ENCODE results near the gene UBE2D4. TPM values are rescaled to one million over a fixed set of nuclear protein-coding genes. Genes with fewer than 3 reads are reported as not detected.
A peak's percentile ranks its signal among the peaks of the same experiment; 100 is the strongest.
"Not testable (repeated sequence)": the region's sequence is repeated elsewhere in the genome, so short reads cannot be mapped to it uniquely, and the experiment has no call there.

Gene UBE2D4
- total and polyA plus RNA-seq, 2 donors: 12.7 to 23.5 TPM

GRCh38 chr7:43895847-43896415 lies 30.3 kb upstream of the UBE2D4 start:
- H3K27ac ChIP-seq (ENCODE audit: low read depth): no peak overlapping the region
- H3K36me3 ChIP-seq (ENCODE audit: insufficient read depth): no peaks in the 10 kb centered on the region
- no peak overlapping the region for H3K4me3 ChIP-seq (ENCODE audit: low read depth, low read length)
- no peaks in the 10 kb centered on the region for H3K4me1 ChIP-seq (ENCODE audit: insufficient read depth)
- no peak for DNase-seq (ENCODE audit: extremely low spot score)
- WGBS: 95% methylated on average over 8 of the region's 8 CpGs

GRCh38 chr7:43898571-43898970 lies 27.7 kb upstream of the UBE2D4 start:
- WGBS: 98% methylated on average over 2 of the region's 2 CpGs
- H3K4me3 ChIP-seq (ENCODE audit: low read depth, low read length); H3K36me3 ChIP-seq (ENCODE audit: insufficient read depth); H3K27ac ChIP-seq (ENCODE audit: low read depth); H3K4me1 ChIP-seq (ENCODE audit: insufficient read depth); DNase-seq (ENCODE audit: extremely low spot score): not testable (repeated sequence)

GRCh38 chr7:43902542-43903054 lies 23.6 kb upstream of the UBE2D4 start:
- Histone ChIP-seq H3K27ac (ENCODE audit: low read depth) (no peak overlapping the region), H3K4me1 (ENCODE audit: insufficient read depth) (no peaks in the 10 kb centered on the region), H3K4me3 (ENCODE audit: low read depth, low read length) (no peak overlapping the region), H3K36me3 (ENCODE audit: insufficient read depth) (no peaks in the 10 kb centered on the region)
- 93% methylated on average over 5 of the region's 5 CpGs for WGBS
- no peak for DNase-seq (ENCODE audit: extremely low spot score)

GRCh38 chr7:43904533-43905208 lies 21.6 kb upstream of the UBE2D4 start:
- no peak overlapping the region for H3K27ac ChIP-seq (ENCODE audit: low read depth)
- H3K4me3 ChIP-seq (ENCODE audit: low read depth, low read length): no peak overlapping the region
- no peaks in the 10 kb centered on the region for H3K36me3 ChIP-seq (ENCODE audit: insufficient read depth)
- no peaks in the 10 kb centered on the region for H3K4me1 ChIP-seq (ENCODE audit: insufficient read depth)
- WGBS: 94% methylated on average over 5 of the region's 5 CpGs
- DNase-seq (ENCODE audit: extremely low spot score): no peak

- Histone ChIP-seq H3K36me3 (ENCODE audit: insufficient read depth) (no peaks in the 10 kb centered on the region), H3K4me1 (ENCODE audit: insufficient read depth) (no peaks in the 10 kb centered on the region), H3K27ac (ENCODE audit: low read depth) (no peak overlapping the region), H3K4me3 (ENCODE audit: low read depth, low read length) (peak overlapping the region; percentile 99)
- WGBS: 39% methylated on average over 8 of the region's 8 CpGs
- DNase-seq (ENCODE audit: extremely low spot score): no peak
These were observed 20.9 kb upstream of the UBE2D4 start for GRCh38 chr7:43905209-43905946.

- WGBS: under 1% methylated on average over 43 of the region's 43 CpGs
- Histone ChIP-seq H3K36me3 (ENCODE audit: insufficient read depth) (no peaks in the 10 kb centered on the region), H3K4me1 (ENCODE audit: insufficient read depth) (no peaks in the 10 kb centered on the region), H3K4me3 (ENCODE audit: low read depth, low read length) (peak overlapping the region; percentile 99), H3K27ac (ENCODE audit: low read depth) (peak overlapping the region; percentile 95)
- no peak for DNase-seq (ENCODE audit: extremely low spot score)
These were observed 20.3 kb upstream of the UBE2D4 start for GRCh38 chr7:43905956-43906330.

- WGBS: under 1% methylated on average over 73 of the region's 73 CpGs
- Histone ChIP-seq H3K4me3 (ENCODE audit: low read depth, low read length) (peak within 1 kb of the TSS; percentile 99), H3K4me1 (ENCODE audit: insufficient read depth) (no peaks in the 10 kb centered on the region), H3K27ac (ENCODE audit: low read depth) (peak within 1 kb of the TSS; percentile 95), H3K36me3 (ENCODE audit: insufficient read depth) (no peaks in the 10 kb centered on the region)
- DNase-seq (ENCODE audit: extremely low spot score): no peak
These were observed 19.8 kb upstream of the UBE2D4 start, which contains the start of gene URGCP for GRCh38 chr7:43906331-43907010. Gene URGCP, minus strand, starts transcription at chr7:43906596. Its CDS starts 21 bp downstream, at chr7:43906575.

- Histone ChIP-seq H3K27ac (ENCODE audit: low read depth) (no peak overlapping the region), H3K4me1 (ENCODE audit: insufficient read depth) (no peaks in the 10 kb centered on the region), H3K36me3 (ENCODE audit: insufficient read depth) (no peaks in the 10 kb centered on the region), H3K4me3 (ENCODE audit: low read depth, low read length) (no peak overlapping the region)
- DNase-seq (ENCODE audit: extremely low spot score): no peak
- 90% methylated on average over 5 of the region's 5 CpGs for WGBS
These were observed 11.4 kb upstream of the UBE2D4 start for GRCh38 chr7:43914795-43915194.

- no peak for DNase-seq (ENCODE audit: extremely low spot score)
- WGBS: 93% methylated on average over 5 of the region's 5 CpGs
- Histone ChIP-seq H3K36me3 (ENCODE audit: insufficient read depth) (no peaks in the 10 kb centered on the region), H3K4me1 (ENCODE audit: insufficient read depth) (no peaks in the 10 kb centered on the region), H3K4me3 (ENCODE audit: low read depth, low read length) (no peak overlapping the region), H3K27ac (ENCODE audit: low read depth) (no peak overlapping the region)
These were observed 10.3 kb upstream of the UBE2D4 start for GRCh38 chr7:43915907-43916306.

- H3K4me1 ChIP-seq (ENCODE audit: insufficient read depth): no peaks in the 10 kb centered on the region
- no peaks in the 10 kb centered on the region for H3K36me3 ChIP-seq (ENCODE audit: insufficient read depth)
- DNase-seq (ENCODE audit: extremely low spot score): peak; percentile 49
- no peak overlapping the region for H3K27ac ChIP-seq (ENCODE audit: low read depth)
- WGBS: 20% methylated on average over 2 of the region's 2 CpGs
- H3K4me3 ChIP-seq (ENCODE audit: low read depth, low read length): no peak overlapping the region
These were observed 4.8 kb upstream of the UBE2D4 start for GRCh38 chr7:43921423-43921822.

- Histone ChIP-seq H3K27ac (ENCODE audit: low read depth) (no peak overlapping the region), H3K36me3 (ENCODE audit: insufficient read depth) (no peaks in the 10 kb centered on the region), H3K4me1 (ENCODE audit: insufficient read depth) (no peaks in the 10 kb centered on the region), H3K4me3 (ENCODE audit: low read depth, low read length) (no peak overlapping the region)
- 96% methylated on average over 4 of the region's 4 CpGs for WGBS
- DNase-seq (ENCODE audit: extremely low spot score): no peak
These were observed 3.5 kb upstream of the UBE2D4 start for GRCh38 chr7:43922726-43923125.

GRCh38 chr7:43926798-43927123 lies 525 bp downstream of the UBE2D4 start:
- peak overlapping the region; percentile 41 for H3K4me3 ChIP-seq (ENCODE audit: low read depth, low read length)
- H3K36me3 ChIP-seq (ENCODE audit: insufficient read depth): no peaks in the 10 kb centered on the region
- H3K4me1 ChIP-seq (ENCODE audit: insufficient read depth): no peaks in the 10 kb centered on the region
- no peak for DNase-seq (ENCODE audit: extremely low spot score)
- peak overlapping the region; percentile 90 for H3K27ac ChIP-seq (ENCODE audit: low read depth)
- WGBS: 4% methylated on average over 6 of the region's 6 CpGs

- Histone ChIP-seq H3K36me3 (ENCODE audit: insufficient read depth) (no peaks in the 10 kb centered on the region), H3K27ac (ENCODE audit: low read depth) (no peak overlapping the region), H3K4me3 (ENCODE audit: low read depth, low read length) (no peak overlapping the region), H3K4me1 (ENCODE audit: insufficient read depth) (no peaks in the 10 kb centered on the region)
- DNase-seq (ENCODE audit: extremely low spot score): no peak
- 94% methylated on average over 4 of the region's 4 CpGs for WGBS
These were observed 1.6 kb downstream of the UBE2D4 start for GRCh38 chr7:43927810-43928209.

Measured in urinary bladder (tissue), 4 donors.